CD4-positive, alpha-beta T cell treated with Interleukin-17A for 1 hour (primary cell): ENCODE measurements around the gene CRMP1.

ENCODE experiments used
- DNase-seq: peaks from one replicate; pipeline ENCODE4 v3.0.0-alpha.2; 2020

The CRMP1 gene

GRCh38 chr4:5790546-5790857 lies 102.4 kb downstream of the CRMP1 start:
- no peak for DNase-seq

- DNase-seq, result no peak
These were observed 103.7 kb downstream of the CRMP1 start for GRCh38 chr4:5789141-5789540.

- no peak for DNase-seq
These were observed 104.7 kb downstream of the CRMP1 start for GRCh38 chr4:5788144-5788543.

GRCh38 chr4:5787311-5787710 lies 105.6 kb downstream of the CRMP1 start:
- DNase-seq, result no peak

- no peak for DNase-seq
These were observed 106.8 kb downstream of the CRMP1 start for GRCh38 chr4:5785806-5786680.

- DNase-seq, result no peak
These were observed 107.8 kb downstream of the CRMP1 start for GRCh38 chr4:5784960-5785611.

- DNase-seq, result no peak
These were observed 108.9 kb downstream of the CRMP1 start for GRCh38 chr4:5784021-5784420.

GRCh38 chr4:5783486-5783885 lies 109.4 kb downstream of the CRMP1 start:
- no peak for DNase-seq

GRCh38 chr4:5782829-5783476 lies 109.9 kb downstream of the CRMP1 start:
- DNase-seq, result no peak

GRCh38 chr4:5781691-5782090 lies 111.2 kb downstream of the CRMP1 start:
- no peak for DNase-seq

GRCh38 chr4:5780831-5781480 lies 111.9 kb downstream of the CRMP1 start:
- DNase-seq, result no peak

GRCh38 chr4:5776510-5776909 lies 116.4 kb downstream of the CRMP1 start:
- DNase-seq, result no peak

GRCh38 chr4:5774416-5775036 lies 118.4 kb downstream of the CRMP1 start:
- no peak for DNase-seq

- DNase-seq, result no peak
These were observed 119.7 kb downstream of the CRMP1 start for GRCh38 chr4:5773271-5773555.

GRCh38 chr4:5772528-5773270 lies 120.2 kb downstream of the CRMP1 start:
- no peak for DNase-seq
